Epithelial cell of alveolus of lung (primary cell): ENCODE results near the gene FOXG1. TPM values are rescaled to one million over a fixed set of nuclear protein-coding genes. Genes with fewer than 3 reads are reported as not detected.

Source experiments
- total RNA-seq: library from RNA; depleted of rRNA; stranded (reverse); fragments of >200 nt; gene quantifications from 2 replicates; pipeline ENCODE4 v1.2.1, GENCODE V29; 2015

The FOXG1 gene
- under 0.01 TPM in 1 of 2 replicates, not detected in the other for total RNA-seq

GRCh38 chr14:28766469-28766955 lies at the start of gene FOXG1:
Gene FOXG1, plus strand, starts transcription at chr14:28766787. Its CDS starts 493 bp downstream, at chr14:28767280.

